SW 1271 (cell line): ENCODE measurements around the gene LRRK1.
"Not testable (repeated sequence)": the region's sequence is repeated elsewhere in the genome, so short reads cannot be mapped to it uniquely, and the experiment has no call there.

Experiments used
- DNase-seq, 2 experiments: peaks; one replicate each; lab custom pipeline; 2025; lab: John Stamatoyannopoulos, UW

Gene LRRK1

DNA sequence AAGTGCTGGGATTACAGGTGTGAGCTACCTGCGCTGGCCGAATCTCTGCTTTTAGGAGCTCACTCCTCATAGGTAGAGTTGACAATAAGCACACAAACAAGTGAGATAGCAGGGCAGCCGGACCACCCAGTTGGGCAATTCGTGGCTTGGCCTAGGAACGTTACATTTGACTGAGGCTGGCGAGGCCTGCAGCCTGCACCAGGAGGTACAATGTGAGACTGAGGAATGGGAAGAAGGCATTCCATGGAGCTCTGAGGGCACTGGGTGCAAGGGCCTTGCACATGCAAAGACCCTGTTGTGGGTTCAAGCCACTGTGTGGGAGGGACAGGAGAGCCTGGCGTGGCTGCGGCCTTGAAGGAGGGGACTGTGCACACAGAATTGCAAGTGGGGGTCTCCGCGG is 152.5 kb downstream of the LRRK1 start:
- no peak for DNase-seq

DNA sequence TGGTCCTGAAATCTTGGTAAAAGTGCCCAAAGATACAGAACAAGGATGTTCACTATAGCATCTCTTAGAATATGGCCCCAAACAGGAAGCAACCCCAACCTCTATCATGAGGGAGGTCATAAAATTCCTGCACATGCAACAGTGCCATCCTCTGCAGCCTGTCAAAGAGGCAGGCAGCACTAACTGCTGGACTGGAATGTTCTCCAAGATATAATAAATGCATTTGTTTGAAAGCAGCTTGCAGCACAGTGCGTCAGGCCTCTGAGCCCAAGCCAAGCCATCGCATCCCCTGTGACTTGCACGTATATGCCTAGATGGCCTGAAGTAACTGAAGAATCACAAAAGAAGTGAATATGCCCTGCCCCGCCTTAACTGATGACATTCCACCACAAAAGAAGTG is 153.1 kb downstream of the LRRK1 start:
- not testable (repeated sequence) for DNase-seq

GRCh38 chr15:101077806-101078668 is 158.9 kb downstream of the LRRK1 start:
- not testable (repeated sequence) for DNase-seq

GRCh38 chr15:101078669-101079323 is 159.6 kb downstream of the LRRK1 start:
- no peak for DNase-seq

DNA sequence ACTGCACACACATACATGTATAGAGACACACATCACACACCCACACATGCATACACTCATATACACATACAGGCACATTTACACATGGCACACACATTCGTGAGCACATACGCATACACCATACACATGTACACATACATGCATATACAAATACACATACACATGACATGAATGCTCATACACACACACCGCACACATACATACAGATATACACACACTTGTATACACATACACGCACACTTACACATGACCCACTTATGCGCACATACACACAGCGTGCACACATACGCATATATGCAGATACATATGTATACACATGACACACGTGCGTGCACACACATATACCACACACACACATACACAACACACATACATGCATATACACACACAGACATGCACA is 162.7 kb downstream of the LRRK1 start:
- no peak for DNase-seq

GRCh38 chr15:101083336-101084045 is 164.3 kb downstream of the LRRK1 start:
- DNase-seq, result no peak

DNA sequence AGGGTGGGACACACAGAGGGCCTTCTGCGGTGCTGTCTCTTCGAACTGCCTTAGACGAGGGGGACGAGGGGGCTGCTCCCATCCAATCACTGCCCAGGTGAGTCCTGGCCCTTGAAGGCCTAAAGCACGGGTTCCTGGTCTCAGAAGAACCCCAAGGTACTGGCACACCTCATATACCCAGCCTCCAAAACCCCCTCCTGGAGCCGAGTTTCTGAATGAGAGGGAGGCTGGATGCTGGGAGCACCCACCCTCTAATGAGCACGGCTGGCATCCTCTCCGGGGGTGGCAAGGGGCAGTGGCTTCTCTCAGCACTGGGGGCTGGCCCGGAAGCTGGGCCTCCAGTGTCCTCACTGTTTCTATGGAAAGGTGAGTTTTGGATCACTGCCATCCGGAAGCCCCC is 165.6 kb downstream of the LRRK1 start:
- no peak for DNase-seq

DNA sequence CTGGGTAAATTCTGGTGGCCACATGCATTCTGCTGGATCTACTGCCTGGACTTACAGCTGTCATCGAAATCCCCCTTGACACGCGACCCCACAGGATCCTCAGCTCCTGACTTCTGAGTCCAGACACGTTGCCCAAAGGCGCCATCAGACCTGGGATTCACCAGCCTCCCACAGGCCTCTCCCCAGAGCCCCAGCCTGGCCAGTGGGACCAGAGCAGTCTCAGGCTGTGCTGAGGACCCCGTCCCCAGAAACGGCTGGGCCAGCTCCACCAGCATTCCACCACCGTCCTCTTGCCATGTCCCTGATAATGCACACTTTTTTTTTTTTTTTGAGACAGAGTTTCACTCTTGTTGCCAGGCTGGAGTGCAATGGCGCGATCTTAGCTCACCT is 166.1 kb downstream of the LRRK1 start:
- no peak for DNase-seq

GRCh38 chr15:101086394-101087171 is 167.4 kb downstream of the LRRK1 start:
- no peak for DNase-seq

DNA sequence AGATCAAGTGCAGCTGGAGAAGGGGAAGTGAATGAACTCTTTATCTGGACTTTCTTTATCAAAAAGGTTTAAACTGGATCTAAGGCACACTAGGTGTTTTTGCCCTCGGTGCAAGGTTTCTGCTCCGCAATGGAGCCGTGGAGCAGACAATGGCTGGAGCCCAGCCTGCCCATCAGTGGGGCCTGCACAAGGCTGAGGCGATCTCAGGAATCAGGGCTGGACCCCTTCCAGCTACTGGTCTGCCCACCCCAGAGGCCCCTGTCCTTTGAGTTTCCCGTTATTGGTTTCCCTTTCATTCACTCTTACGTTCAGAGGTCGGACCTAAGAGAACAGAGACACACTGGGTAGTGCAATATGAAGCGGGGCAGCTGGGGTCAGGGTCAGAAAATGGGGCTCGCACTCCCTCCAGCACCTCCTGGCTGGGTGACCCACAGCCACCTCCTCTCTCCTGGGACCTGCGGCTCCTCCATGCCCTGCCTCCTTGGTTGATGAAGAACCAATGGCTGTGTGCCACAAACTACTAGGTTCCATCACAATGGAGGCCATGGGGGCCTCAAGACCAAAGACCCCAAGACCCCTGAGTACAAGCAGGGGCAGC is 168.1 kb downstream of the LRRK1 start:
- DNase-seq, result no peak

DNA sequence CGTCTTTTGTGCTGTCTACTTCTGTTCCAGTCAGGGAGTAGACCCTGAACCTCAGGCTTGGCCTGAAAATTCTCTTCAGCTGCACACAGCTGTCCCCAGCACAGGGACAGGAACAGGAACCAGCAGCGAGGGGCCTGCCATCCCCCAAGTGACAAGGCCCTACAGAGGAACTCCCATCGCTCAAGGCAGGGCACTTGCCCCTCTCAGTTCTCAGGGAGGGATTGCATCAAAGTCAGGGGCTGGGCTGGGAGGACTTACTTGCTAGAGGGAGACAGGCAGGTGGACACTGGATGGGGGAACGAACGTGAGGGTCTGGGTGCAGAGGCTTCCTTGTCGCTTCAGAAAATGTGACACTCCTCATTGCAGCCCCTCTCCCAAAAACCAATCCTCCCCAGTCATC is 169.1 kb downstream of the LRRK1 start:
- no peak for DNase-seq

- DNase-seq, result peak in 1 of 2 experiments; percentile 58
Observed at GRCh38 chr15:101088788-101089578, 169.8 kb downstream of the LRRK1 start.

DNA sequence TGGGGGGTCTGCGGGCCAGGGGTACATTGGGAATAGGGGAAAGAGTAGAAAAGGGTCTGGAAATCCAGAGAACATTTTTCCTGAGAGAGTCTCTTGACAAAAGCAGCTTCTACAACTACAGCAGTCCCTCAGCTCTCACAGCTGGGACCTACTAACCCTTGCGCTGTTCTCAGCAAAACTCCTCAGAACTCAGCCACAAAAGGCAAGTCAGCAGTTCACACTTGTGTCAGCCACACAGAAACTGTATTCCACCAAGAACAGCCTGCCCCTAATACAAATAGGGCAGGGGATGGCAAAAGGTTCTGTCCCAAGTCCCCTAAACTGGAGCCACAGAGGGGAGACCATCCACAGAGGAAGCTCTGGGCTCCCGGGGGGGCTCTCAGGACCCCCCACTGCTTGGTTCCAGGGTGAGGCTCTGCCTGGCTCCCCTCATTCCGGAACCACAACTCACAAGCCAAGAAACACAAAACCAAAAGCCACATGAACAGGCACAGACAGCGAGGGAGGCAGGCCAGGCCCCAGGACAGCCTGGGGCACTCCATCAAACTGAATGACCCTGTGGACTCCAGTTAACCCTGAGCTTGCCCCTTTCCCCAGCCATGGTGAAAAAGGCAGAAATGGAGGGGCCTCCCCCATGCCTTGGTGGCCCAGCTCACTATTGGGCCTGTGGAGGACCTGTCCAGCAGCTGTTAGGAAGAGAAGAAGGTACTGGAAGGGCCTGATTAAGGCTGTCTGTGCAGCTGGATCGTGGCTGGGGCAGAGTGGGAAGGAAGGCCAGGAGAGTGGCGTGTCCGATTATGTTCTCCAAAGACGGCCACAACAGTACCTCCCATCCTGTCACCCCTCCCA is 170.6 kb downstream of the LRRK1 start:
- DNase-seq, result no peak

DNA sequence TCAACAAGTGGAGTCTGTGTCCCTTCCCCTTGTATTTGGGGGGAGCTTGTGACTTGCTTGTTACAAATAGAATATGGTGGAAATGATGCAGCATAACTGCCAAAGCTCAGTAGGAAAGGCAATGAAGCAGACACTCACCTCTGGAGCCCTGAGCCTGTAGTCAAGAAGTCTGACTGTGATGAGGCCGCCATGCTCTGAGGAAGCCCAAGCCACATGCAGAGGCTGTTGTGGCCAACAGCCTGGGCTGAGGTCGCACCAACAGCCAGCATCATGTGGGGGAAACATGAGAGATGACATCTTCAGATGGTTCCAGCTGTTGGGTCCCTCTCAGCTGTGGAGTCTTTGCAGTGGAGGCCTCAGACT is 171.3 kb downstream of the LRRK1 start:
- no peak for DNase-seq

DNA sequence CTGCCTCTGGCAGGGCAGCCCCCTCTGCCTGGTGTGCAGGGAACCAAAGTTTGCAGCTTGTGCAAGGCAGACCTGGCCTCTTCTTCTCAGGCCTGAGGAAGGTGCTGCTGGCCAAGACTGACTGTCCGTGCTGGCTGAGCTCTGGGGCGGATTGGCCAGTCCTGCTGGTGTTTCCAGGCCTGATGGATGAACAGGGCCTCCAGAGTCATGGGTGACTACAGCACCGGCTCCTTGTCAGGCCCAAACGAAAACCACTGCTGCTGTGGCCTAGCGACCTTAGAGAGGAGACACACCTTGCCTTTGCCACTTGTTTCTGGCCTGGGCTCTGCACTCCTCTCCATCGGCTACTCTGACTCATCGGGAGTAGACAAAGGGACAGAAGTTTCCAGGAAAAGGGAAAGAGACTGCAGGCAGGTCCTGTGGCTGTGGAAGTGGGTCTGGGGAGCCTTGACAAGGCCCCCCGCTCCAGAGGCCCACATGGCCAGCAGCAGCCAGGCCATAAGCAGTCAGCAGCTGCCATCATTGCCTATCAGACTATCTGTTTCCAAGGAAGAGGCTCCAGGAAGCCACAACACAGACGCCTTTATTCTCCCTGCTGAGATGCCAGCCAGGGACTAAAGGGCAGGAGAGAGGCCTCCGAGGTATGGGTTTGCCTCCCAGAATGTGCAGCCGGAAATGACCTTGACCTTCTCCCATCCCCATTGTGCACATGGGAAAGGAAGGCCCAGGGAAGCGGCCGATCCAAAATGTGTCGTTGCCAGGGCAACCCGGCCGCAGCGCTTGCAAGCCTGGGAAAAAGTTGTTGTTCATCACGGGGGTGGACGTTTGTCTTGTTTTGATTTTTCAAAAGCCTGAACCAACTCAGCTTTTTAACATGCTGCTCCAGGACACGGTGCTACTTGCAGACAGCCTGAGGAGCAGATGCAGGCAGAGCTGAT is 172.2 kb downstream of the LRRK1 start:
- DNase-seq, result no peak

DNA sequence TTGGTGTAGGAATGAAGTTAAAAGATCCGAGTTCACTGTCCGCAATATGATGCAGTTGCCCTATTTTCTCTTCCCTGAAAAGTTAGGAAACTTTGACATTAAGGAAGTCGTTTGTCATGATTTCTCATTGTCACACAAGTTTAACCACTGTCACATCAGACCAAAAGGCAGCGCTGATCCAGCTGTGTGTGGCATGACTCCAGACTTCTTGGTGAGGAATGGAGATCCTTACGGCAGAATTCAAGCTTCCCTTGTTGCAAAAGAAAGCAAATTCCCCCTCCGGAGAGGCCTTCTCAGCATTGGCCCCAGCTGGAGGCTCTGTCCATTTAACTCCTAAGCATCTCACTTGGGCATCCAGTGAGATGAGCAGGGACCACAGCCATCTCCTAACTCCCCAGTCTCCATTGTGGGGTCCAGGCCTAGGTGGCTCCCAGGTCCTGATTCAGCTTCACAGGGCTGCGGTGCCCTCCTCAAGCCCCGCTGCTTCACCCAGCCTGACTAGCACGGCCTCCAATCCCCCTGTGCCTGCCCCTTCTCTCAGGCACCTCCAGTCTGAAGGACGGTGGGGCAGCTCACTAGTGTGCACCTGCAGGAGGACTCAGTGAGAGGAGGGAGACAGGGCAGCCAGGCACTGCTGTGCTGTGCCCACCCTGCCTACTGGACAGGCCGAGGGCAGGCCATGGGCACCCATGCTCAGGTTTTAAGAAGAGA is 173.2 kb downstream of the LRRK1 start:
- DNase-seq, result no peak

GRCh38 chr15:101092867-101093202 is 173.7 kb downstream of the LRRK1 start:
- DNase-seq, result no peak

DNA sequence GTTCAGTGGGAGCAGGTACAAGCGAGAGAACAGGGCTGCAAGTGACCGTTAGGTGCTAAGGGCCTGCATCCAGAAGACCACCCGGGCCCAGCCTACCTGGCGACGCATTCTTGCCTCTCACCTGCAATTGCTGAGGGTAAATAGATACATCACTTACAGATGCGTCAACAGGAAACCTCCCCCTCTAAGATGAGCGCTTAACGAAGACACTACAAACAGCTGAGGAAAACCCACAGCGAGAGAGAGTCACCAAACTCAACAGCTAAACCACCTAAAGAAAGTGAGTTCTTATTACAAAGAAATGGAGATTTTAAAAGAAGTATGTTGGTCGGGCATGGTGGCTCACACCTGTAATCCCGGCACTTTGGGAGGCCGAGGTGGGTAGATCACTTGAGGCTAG is 174.8 kb downstream of the LRRK1 start:
- no peak for DNase-seq
